ENCODE measurements around the gene PCDH18.

DNA sequence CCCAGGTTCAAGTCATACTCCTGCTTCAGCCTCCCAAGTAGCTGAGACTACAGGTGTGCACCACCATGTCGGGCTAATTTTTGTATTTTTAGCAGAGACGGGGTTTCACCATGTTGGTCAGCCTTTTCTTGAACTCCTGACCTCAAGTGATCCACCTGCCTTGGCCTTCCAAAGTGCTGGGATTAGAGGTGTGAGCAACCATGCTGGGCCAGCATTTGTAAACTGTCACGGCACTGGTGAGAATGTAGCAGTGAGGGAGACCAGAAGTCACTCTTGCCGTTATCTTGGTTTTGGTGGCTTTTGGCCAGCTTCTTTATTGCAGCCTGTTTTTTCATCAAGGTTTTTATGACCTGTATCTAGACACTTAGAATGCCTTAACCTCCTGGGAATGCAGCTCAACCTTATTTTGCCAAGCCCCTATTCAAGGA lies 22.4 kb downstream of the PCDH18 start:
- no peak for TF ChIP-seq POLR2A (IDR thresholded peaks at IDR 0.05)
- TF ChIP-seq, protein P1, sequence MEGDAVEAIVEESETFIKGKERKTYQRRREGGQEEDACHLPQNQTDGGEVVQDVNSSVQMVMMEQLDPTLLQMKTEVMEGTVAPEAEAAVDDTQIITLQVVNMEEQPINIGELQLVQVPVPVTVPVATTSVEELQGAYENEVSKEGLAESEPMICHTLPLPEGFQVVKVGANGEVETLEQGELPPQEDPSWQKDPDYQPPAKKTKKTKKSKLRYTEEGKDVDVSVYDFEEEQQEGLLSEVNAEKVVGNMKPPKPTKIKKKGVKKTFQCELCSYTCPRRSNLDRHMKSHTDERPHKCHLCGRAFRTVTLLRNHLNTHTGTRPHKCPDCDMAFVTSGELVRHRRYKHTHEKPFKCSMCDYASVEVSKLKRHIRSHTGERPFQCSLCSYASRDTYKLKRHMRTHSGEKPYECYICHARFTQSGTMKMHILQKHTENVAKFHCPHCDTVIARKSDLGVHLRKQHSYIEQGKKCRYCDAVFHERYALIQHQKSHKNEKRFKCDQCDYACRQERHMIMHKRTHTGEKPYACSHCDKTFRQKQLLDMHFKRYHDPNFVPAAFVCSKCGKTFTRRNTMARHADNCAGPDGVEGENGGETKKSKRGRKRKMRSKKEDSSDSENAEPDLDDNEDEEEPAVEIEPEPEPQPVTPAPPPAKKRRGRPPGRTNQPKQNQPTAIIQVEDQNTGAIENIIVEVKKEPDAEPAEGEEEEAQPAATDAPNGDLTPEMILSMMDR (IDR thresholded peaks at IDR 0.05), result no peak
